Middle frontal gyrus (tissue), 1 donor: ENCODE measurements around the gene RPL6.

ENCODE experiments used
- DNase-seq: peaks from one replicate; pipeline ENCODE4 v3.0.0-alpha.2; 2015; ENCODE audit warnings: low spot score; ENCODE audit errors: extremely low spot score

RPL6 gene

DNA sequence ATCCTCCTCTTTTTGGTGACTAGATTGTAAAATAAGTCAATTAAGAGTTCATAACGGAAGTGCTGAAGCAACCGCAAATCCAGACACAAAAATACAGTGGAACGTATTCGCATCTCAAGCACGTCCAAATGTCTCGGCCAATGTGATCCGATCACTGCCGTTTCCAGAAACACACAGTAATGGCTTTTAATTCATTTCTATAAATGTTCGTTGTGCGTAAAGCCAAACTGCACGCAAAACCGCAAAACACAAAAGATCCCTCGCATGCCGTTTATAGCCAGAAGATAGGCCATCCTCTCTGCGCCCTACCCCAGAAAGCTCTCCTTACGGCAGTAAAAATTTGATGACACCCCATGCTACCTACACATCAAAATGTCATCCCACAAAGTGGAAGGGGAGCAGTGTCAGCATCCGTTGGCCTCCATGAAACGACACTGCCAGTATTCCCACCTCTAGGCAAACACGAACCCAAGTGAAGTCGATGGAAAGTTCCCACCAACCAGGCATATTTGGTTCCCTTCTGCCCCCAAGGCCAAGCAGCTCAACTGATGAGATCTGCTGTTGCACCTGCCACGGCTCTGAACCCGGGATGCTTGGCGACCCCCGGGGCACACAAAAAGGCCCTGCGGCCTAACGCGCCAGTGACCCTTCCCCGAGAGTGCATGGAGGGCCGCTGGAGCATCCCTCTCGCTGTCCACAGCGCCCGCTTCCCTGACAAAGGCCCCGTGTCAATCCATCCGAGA is 28.6 kb downstream of the RPL6 start:
- DNase-seq: no peak

DNA sequence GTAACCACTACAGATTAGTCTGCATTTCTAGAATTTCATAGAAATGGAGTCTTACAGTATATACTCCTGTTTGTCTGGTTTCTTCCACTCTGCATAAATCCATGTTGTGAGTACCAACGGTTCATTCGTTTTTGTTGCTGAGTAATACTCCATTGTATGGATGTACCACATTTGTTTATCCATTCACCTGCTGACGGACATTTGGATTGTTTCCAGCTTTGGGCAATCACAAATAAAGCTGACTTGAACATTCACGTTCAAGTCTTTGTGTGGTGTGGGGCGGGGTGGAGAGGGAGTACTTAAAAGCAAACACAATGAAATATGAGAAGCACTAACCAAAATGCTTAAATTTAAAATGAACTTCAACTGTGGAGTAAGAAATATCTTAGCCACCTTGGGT is 34.3 kb downstream of the RPL6 start:
- DNase-seq: no peak

DNA sequence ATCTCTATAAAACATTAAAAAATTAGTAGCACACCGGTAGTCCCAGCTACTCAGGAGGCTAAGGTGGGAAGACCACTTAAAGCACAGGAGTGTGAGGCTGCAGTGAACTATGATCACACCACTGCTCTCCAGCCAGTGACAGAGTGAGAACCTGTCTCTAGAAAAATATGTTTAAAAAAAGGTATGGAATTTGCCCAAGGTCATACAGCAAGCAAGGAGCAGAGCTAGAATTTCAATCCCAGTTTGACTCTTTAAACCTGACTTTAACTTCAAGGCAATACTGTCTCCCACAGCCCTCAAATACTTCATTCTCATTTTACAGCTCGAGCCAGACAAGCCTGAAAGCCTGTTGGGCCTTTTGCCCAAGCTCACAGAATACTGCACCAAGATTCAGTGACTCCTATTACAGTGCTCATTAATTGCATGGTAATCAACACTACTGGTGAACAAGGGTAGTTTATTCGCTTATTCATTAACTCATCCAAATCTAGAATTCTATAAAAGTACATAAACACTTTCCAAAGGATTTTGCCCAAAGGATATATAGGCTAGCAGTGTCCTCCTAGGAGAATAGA is 35.2 kb downstream of the RPL6 start:
- DNase-seq: no peak

DNA sequence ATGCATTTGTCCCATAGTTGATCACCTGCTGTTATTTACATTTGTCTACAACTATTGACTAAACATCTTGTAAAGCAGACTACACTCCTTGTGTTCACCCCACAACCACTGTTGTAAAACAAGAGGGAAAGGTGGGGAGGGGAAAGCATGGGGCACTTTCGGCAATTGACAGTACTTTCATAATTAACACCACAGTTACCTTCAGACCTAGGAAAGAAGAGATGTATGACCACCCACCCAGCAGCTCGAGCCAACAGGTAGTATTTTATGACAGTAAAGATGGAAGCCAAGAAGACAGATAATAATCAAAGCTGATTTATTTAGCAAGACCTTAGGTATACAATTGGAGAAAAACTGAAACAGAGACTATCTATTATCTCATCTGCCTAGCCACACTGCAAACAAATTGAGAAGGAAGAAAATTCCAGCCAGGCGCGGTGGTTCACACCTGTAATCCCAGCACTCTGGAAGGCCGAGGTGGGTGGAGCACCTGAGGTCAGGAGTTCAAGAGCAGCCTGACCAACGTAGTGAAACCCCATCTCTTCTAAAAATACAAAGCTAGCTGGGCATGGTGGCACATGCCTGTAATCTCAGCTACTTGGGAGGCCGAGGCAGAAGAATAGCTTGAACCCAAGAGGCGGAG is 38.4 kb downstream of the RPL6 start:
- DNase-seq: no peak

DNA sequence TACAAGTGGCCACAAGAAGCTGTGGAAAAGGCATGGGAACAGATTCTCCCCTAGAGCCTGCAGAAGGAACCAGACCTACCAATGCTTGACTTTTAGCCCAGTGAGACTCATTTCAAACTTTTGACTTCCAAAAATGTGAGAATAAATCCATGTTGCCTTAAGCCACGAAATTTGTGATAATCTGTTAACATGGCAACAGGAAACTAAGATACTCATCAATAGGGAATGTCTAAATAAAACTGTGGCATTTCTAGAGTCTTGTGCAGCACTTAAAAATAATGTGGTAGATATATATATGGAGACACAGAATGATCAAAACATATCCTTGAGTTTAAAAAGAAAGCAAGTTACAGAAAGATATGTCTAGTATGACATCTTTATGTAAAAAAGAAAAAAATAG is 39.2 kb downstream of the RPL6 start:
- DNase-seq: no peak

DNA sequence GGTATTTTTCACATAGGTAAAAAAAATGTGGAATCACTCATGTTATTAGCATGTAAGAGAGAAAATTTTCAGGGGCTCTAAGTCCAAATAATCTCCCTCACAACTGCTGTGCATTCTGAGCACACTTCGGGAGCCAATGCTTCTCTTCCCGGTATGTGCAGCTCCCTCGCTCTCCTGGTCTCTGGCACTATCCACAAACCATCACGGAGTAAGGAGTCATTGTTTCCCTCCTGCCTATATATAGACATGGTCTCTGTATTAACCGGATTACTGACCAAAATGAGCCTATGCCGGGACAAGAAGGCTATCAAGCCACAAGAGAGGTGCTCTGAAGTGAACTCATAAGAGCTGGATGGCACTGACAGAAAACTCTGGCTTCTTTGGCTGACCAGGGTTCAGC is 40.5 kb downstream of the RPL6 start:
- DNase-seq: no peak

DNA sequence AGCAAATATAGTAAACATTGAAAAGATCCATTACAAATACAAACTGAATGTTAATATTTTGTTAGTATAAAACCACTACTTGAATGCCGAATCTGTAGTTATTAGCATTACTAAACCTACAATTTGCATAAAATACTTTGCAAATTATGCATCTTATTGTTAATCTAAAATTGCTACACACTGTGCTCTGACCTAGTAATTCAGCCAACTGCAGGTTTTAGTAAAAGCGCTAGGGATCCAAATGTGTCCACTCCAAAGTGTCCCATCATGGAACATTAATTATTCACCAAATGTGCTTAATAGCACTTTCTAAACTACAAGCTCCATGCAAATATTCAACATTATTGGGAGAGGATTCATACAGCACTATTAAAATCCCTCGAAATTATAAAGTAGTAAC is 41.4 kb downstream of the RPL6 start:
- DNase-seq: no peak

DNA sequence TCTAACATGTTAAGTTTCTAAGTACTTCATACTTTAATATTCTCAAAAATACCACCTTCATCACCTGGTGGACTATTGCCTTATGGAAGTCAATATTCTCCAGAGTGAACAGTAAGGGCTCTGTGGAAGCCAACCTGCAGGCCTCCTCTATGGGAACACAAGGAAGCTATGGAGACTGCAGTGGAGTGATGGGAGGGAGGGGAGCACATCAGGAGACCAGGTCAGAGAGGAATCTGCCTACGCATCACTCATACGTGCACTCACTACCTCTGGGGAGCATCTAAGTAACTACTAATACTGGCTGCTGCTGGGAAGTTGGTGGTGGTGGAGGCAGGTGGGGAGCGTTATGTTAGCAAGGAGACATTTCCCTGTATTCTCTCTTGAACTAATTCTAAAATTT is 47.1 kb downstream of the RPL6 start:
- DNase-seq: no peak

DNA sequence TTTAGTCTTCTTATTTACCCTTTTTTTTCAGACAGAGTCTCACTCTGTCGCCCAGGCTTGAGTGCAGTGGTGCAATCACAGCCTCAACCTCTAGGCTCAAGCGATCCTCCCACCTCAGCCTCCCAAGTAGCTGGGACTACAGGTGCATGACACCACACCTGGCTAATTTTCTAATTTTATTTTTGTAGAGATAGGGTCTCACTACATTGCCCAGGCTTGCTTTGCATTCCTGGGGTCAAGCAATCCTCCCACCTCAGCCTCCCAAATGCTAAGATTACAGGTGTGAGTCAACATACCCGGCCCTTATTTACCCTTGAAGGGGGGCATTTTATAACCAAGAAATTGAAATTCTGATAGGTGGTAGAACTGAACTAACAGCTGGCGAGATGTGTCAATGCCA is 48.1 kb downstream of the RPL6 start:
- no peak for DNase-seq

DNA sequence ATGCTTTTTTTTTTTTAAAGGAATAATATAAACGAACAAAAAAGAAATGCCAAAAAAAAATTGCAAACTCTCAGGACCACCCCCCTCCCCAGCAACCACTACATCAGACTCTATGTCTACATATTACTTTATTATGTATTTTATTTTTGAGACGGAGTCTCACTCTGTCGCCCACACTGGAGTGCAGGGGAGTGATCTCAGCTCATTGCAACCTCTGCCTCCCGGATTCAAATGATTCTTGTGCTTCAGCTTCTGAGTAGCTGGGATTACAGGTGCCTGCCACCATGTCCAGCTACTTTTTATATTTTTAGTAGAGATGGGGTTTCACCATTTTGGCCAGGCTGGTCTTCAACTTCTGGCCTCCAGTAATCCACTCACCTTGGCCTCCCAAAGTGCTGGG is 50.1 kb downstream of the RPL6 start:
- no peak for DNase-seq

DNA sequence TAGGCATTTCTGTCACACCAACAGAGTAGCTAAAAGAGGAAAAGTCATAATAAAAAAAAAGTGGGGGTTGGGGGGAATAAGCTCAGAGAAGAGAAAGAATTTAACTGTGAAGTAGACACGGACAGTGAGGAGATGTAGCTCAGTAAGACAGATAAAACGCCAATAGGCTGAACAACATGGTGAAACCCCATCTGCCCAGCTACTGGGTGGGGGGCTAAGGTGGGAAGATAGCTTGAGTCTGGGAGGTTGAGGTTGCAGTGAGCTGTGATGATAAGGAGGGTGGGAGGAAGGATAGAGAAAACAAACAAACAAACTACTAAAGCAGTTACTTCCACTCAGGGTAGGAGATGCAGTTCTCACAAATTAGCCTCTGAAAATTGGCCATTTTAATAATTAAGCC is 52.2 kb downstream of the RPL6 start:
- DNase-seq: no peak
